GM21526 (cell line): Measurements from ENCODE around the gene ABCF2.
A peak's percentile ranks its signal among the peaks of the same experiment; 100 is the strongest.

Experiments used
- ATAC-seq: cut with Tn5 transposase; IDR thresholded peaks from one replicate; pipeline ENCODE4 v1.9.1; 2021; ENCODE audit warnings: moderate library complexity; ENCODE audit not compliant: unreplicated experiment, low FRiP score

Gene ABCF2

GRCh38 chr7:151242159-151243044, 15.4 kb upstream of the ABCF2 start:
- no peak for ATAC-seq

- ATAC-seq: no peak
Measured at GRCh38 chr7:151241755-151242096, 14.7 kb upstream of the ABCF2 start.

GRCh38 chr7:151240942-151241754, 14.1 kb upstream of the ABCF2 start:
- no peak for ATAC-seq

GRCh38 chr7:151240536-151240935, 13.5 kb upstream of the ABCF2 start:
- ATAC-seq: no peak

GRCh38 chr7:151239837-151240459, 12.9 kb upstream of the ABCF2 start:
- ATAC-seq: no peak

- ATAC-seq: no peak
Measured at GRCh38 chr7:151238924-151239836, 12.2 kb upstream of the ABCF2 start.

- no peak for ATAC-seq
Measured at GRCh38 chr7:151238190-151238810, 11.3 kb upstream of the ABCF2 start.

- no peak for ATAC-seq
Measured at GRCh38 chr7:151237244-151238189, 10.5 kb upstream of the ABCF2 start.

- no peak for ATAC-seq
Measured at GRCh38 chr7:151236406-151236805, 9.4 kb upstream of the ABCF2 start.

GRCh38 chr7:151235091-151235787, 8.2 kb upstream of the ABCF2 start:
- no peak for ATAC-seq

- ATAC-seq: no peak
Measured at GRCh38 chr7:151233804-151234203, 6.8 kb upstream of the ABCF2 start.

GRCh38 chr7:151232917-151233701, 6.1 kb upstream of the ABCF2 start:
- no peak for ATAC-seq

- ATAC-seq: peak; percentile 92
Measured at GRCh38 chr7:151232091-151232916, 5.3 kb upstream of the ABCF2 start, which contains the start of gene CHPF2. CHPF2 (plus strand) TSS chr7:151232483; CDS start chr7:151234012, 1,529 bp downstream.

GRCh38 chr7:151231080-151231479, 4.1 kb upstream of the ABCF2 start:
- ATAC-seq: no peak

GRCh38 chr7:151229249-151229648, 2.2 kb upstream of the ABCF2 start:
- ATAC-seq: no peak
